HG02759 (cell line): ENCODE data around the gene GNB1L.

Source experiments
- ATAC-seq: cut with Tn5 transposase; IDR thresholded peaks from one replicate; pipeline ENCODE4 v1.9.1; 2021; ENCODE audit warnings: mild to moderate bottlenecking, moderate library complexity; ENCODE audit not compliant: unreplicated experiment

Gene GNB1L

GRCh38 chr22:19765477-19766239 is 89.0 kb downstream of the GNB1L start:
- ATAC-seq: no peak

- ATAC-seq: no peak
Observed at GRCh38 chr22:19764636-19765476, 89.8 kb downstream of the GNB1L start.

GRCh38 chr22:19764299-19764593 is 90.4 kb downstream of the GNB1L start:
- ATAC-seq: no peak

GRCh38 chr22:19763458-19764298 is 91.0 kb downstream of the GNB1L start:
- no peak for ATAC-seq

GRCh38 chr22:19762568-19763457 is 91.9 kb downstream of the GNB1L start:
- no peak for ATAC-seq

GRCh38 chr22:19761725-19762567 is 92.7 kb downstream of the GNB1L start:
- no peak for ATAC-seq

GRCh38 chr22:19760951-19761724 is 93.5 kb downstream of the GNB1L start:
- no peak for ATAC-seq

- no peak for ATAC-seq
Observed at GRCh38 chr22:19760058-19760950, 94.4 kb downstream of the GNB1L start, which contains the start of gene TBX1. Gene TBX1, plus strand, starts transcription at chr22:19760778. Its CDS starts 66 bp downstream, at chr22:19760844.

- no peak for ATAC-seq
Observed at GRCh38 chr22:19759427-19760057, 95.1 kb downstream of the GNB1L start.

- ATAC-seq: no peak
Observed at GRCh38 chr22:19758896-19759426, 95.7 kb downstream of the GNB1L start.

- no peak for ATAC-seq
Observed at GRCh38 chr22:19757985-19758895, 96.4 kb downstream of the GNB1L start.

GRCh38 chr22:19757140-19757984 is 97.3 kb downstream of the GNB1L start:
- ATAC-seq: no peak

GRCh38 chr22:19756288-19757128 is 98.2 kb downstream of the GNB1L start:
- no peak for ATAC-seq

- ATAC-seq: no peak
Observed at GRCh38 chr22:19755722-19756287, 98.9 kb downstream of the GNB1L start.
